CD4-positive, alpha-beta T cell treated with Interleukin-12 subunit alpha and Interleukin-12 subunit beta, for 1 hour (primary cell): Measurements from ENCODE around the gene CBX4.

ENCODE experiments used
- DNase-seq: peaks from one replicate; pipeline ENCODE4 v3.0.0-alpha.2; 2020

The CBX4 gene

GRCh38 chr17:79785900-79786810 lies 53.1 kb downstream of the CBX4 start:
- DNase-seq = no peak

GRCh38 chr17:79785017-79785899 lies 54.0 kb downstream of the CBX4 start:
- DNase-seq = no peak

GRCh38 chr17:79784353-79785016 lies 54.8 kb downstream of the CBX4 start:
- no peak for DNase-seq

GRCh38 chr17:79783891-79784290 lies 55.3 kb downstream of the CBX4 start:
- DNase-seq = no peak
